ENCODE results near the gene VPS35L.

The VPS35L gene

DNA sequence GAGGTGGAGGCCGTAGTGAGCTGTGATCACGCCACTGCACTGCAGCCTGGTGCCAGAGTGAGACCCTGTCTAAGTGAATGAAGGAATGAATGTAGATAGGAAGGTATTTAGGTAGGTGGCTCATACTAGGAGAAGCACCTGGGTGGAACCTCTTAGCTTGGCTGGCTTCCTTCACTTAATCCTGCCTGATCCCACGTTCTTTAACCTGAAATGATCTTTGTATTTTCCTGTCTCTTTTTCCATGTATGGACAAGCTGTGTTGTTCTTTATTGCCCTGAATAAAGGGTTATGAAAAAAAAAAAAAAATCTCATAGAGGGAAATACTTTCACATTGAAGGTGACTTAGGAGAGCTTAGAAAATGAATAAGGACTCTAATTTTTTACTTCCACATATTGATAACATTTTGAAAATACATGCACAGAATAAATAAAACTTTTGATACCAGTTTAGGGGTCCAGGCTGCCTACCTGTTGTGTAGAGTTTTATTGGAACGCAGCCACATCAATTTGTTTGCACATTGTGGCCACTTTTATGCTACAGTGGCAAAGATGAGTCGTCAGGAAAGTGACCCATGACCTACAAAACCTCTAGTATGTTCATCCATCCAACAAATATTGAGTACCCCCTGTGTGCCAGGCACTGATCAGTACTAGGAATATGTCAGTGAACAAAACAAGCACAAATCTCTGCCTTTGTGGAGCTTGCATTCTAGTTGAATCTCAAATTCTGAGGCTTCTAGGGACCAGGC, 44.6 kb downstream of the VPS35L start:
- DNase-seq = no peak

DNA sequence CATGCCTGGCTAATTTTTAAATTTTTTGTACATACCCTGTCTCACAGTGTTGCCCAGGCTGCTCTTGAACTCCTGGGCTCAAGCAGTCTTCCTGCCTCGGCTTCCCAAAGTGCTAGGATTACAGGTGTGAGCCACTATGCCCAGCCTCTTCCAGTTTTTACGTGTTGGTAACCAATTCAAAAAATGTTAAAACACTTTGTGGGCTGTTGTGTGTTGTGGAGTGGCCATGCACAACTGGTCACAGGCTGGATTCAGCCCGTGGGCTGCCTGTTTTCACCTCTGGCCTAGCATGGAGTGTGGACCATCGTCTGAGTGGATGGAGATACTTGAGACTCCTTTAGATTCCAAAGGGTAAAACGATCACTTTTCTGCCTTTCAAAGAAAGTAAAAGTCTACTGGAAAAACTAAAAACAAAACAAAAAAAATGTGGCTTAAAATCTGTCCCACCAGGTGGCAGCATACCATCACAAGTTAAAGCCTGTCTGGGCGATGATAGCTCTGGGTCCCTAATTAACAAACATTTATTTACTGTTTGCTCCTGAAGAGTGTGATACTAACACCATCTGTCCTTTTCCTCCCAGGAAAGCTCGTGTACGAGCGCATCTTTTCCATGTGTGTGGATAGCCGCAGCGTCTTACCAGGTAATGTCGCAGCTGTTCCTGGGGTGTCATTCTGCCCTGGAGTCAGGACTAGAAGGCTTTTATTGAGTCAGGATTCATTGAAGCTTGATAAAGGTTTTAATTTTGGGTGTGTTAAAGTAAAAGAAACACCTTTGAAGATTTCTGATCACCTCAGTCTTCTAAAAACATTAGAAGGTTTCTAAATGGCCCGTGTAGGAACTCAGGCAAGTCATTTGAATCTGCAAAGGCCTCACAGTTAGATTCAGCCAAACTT, 45.8 kb downstream of the VPS35L start:
- DNase-seq = no peak

- no peak for DNase-seq
Observed at GRCh38 chr16:19604911-19605310, 49.4 kb downstream of the VPS35L start.

DNA sequence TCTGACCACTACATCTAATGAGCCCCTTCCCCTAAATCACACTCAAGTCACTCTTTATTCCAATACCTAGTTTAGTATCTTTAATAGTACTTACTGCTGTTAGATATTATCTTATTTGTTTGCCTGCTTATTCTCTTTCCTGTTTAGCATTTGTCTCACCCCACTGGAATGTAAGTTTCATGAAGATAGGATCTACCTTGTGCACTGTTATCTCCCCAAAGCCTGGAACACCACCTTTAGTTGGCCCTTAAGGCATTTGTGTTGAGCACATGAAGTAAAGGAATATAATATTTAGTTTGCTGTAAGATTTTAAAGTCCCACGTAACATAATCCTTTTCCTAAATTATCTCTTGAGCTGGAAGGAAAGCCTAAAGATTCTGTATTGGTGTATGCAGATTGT, 50.2 kb downstream of the VPS35L start:
- no peak for DNase-seq

- no peak for DNase-seq
Observed at GRCh38 chr16:19607616-19608280, 52.2 kb downstream of the VPS35L start.

GRCh38 chr16:19609359-19609758, 53.9 kb downstream of the VPS35L start:
- DNase-seq = no peak

GRCh38 chr16:19610200-19610599, 54.7 kb downstream of the VPS35L start:
- DNase-seq = no peak

- DNase-seq = no peak
Observed at GRCh38 chr16:19613834-19614233, 58.3 kb downstream of the VPS35L start.

GRCh38 chr16:19616241-19616640, 60.7 kb downstream of the VPS35L start:
- DNase-seq = no peak

- no peak for DNase-seq
Observed at GRCh38 chr16:19618876-19619275, 63.4 kb downstream of the VPS35L start.

DNA sequence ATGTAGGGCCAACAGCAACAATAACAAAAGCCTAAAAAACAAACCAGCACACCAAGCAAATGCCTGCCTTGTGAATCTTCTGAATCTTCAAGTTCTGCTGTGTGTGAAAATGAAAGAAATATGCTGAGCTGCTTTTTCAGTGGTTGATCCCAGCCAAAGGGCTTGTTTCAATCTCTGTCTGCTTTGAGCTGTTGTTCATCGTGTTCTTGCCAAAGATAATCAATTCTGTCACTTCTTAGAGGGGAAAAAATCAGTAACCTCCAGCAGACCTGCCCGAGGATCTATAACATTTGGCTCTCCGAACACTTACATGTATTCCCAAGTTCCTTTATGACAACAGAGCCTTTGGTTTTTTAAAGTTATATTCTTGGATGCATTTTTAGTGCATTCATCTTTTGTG, 65.9 kb downstream of the VPS35L start:
- DNase-seq = no peak

- no peak for DNase-seq
Observed at GRCh38 chr16:19625039-19625438, 69.5 kb downstream of the VPS35L start.

DNA sequence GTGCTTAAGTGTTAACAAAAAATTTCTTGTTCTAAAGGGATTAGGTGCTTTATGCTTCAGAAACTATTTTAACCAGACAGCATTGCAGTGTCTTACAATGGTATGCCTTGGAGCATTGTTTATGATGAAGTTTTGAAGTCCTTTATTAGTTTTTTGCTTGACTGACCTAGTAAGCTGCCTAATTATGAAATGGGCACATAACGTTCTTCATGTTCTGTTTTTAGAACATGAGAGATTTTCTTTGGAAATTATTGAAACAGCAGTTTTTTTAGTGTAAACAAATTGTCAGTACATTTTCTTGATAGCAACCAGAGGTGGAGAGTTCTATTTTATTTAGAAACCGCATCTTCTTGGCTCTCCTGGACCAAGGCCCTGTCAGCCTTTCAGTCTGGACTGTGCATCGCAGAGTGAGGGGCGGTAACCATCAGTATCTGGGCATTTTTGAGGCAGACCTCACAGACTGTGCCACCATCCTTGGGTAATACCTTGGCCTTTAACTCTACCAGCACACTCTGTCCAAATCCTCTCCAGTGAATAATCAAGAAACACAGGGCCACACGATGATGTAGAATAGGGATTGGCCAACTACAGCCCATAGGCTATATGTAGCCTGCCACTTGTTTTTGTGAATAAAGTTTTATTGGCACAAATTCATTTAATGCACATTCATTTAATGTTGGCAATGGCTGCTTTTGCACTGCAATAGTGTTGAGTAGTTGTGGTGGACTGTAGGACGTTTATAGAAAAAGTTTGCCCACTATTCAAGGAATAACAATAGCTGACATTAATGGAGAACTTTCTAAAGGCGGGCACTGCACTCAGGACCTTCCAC, 81.1 kb downstream of the VPS35L start:
- DNase-seq = no peak

DNA sequence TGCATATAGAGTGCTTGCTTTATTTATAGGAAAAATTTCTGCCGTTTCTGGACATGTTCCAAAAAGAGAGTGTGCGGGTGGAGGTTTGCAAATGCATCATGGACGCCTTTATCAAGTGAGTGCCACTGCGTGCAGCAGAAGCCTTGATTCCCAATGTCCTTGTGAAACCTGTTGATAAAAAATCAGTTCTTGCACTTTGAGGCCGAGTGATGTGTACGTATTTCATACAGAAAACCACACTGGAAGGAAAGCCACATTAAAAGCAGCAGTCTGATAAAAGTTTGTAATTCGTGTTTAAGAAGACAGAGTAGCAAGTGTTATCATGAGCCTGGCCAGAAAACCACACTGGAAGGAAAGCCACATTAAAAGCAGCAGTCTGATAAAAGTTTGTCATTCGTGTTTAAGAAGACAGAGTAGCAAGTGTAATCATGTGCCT, 84.5 kb downstream of the VPS35L start:
- no peak for DNase-seq

DNA sequence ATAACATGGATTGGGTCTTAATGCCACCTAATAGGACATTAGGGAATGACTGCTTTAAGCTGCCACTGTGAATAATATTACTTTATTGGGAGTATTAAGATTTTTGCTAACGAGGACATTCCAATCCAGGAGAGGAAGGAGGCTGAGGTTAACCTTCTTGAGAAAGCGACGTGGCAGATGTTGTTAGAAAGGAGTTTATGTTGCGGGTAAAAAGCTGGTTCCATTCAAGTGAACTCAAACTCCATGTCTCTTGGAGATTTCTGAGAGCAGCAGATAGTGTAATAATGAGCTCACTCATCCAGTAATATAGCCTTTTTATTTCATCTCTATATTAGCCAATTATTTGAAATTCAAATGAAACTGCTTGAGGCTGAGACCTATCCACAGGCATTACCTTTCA, 87.0 kb downstream of the VPS35L start:
- DNase-seq = no peak

DNA sequence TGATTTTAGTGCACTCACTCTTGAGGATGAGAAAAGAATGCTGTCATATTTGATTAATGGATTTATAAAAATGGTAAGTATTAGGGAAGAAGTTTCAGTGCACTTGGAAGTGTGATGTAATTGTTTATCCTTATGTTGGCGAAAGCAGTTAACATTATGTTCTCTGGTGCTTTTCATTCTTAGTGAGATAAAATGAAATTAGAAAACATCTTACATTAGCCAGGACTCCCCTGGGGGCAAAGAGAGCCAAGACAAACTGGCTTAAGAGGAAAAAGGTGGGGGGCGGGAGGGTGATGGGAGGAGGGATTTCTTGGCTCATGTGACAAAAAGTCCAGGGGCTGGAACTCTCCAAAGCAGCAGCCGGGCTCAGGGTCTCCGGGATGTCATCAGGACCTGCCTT, 89.4 kb downstream of the VPS35L start:
- DNase-seq = no peak

GRCh38 chr16:19645557-19645981, 90.1 kb downstream of the VPS35L start:
- DNase-seq = no peak

- DNase-seq = no peak
Observed at GRCh38 chr16:19649980-19650379, 94.5 kb downstream of the VPS35L start.

- DNase-seq = no peak
Observed at GRCh38 chr16:19654147-19654546, 98.6 kb downstream of the VPS35L start.

GRCh38 chr16:19655242-19655777, 99.8 kb downstream of the VPS35L start:
- no peak for DNase-seq

DNA sequence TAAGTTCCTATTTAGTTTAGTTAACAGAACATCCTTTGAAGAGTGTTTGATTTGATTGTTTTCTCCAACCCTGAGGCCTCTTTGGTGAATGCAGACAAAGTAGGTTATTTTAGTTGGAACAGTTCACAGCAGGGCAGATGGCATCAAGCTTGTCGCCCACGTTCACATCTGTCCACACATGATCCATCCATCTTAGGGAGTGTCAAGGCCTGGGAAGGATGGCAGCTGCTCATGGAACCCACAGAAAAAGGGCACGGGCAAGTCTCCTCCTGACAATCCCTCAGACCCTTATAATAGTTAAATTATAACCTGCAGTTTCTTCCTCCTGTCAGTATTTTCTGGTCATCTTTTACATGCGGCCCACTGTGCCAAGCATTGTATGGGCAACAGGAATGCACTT, 102.3 kb downstream of the VPS35L start:
- no peak for DNase-seq

DNA sequence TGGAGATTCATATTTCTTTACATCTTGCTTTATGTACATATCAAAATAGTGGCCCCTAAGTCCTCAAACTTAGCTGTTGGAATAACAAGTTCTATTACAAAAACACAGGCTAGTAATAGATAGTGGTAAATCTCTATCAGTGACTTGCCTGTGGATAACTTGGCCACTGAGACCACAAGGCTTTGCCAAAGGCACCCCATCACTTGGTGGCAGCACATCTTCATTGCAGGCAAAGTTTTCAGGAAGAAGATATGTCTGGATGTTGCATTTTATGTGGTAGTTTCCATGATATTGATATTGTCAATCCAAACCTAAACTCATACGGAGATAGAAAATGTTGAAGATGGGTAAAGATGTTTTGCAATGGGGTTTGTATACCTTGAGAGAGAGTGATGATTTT, 104.1 kb downstream of the VPS35L start:
- DNase-seq = no peak

Data from NCI-H524 treated with DMSO at 0.1 percent for 48 hours (cell line).